ENCODE measurements around the gene NUTM2A. TPM values are rescaled to one million over a fixed set of nuclear protein-coding genes. Genes with fewer than 3 reads are reported as not detected.
"Not testable (repeated sequence)": the region's sequence is repeated elsewhere in the genome, so short reads cannot be mapped to it uniquely, and the experiment has no call there.

The NUTM2A gene
- total RNA-seq, 1 donor from 2014 or later = 1.5 TPM

- H3K4me3 Mint-ChIP-seq (ENCODE audit: unreplicated experiment); DNase-seq (ENCODE audit: extremely low spot score, unreplicated experiment); H3K36me3 Mint-ChIP-seq (ENCODE audit: unreplicated experiment); H3K27ac Mint-ChIP-seq (ENCODE audit: unreplicated experiment); H3K4me1 Mint-ChIP-seq (ENCODE audit: unreplicated experiment); H3K9me3 Mint-ChIP-seq (ENCODE audit: unreplicated experiment); H3K27me3 Mint-ChIP-seq (ENCODE audit: unreplicated experiment): not testable (repeated sequence)
Observed at GRCh38 chr10:87280749-87281392, 55.6 kb downstream of the NUTM2A start.

Other genes starting within 250 kb of the NUTM2A start
- not detected in 2 replicates for gene FAM25A, start 205.2 kb upstream of the NUTM2A start, total RNA-seq
- gene GLUD1, start 130.6 kb upstream of the NUTM2A start, total RNA-seq = 125 and 132 TPM in 2 replicates
- gene SHLD2, start 130.2 kb upstream of the NUTM2A start, total RNA-seq = 26.3 and 29.3 TPM in 2 replicates
- gene NUTM2D, start 132.3 kb downstream of the NUTM2A start, total RNA-seq = 6.8 and 6.9 TPM in 2 replicates